22Rv1 (cell line): ENCODE measurements around the gene FTCD.

Experiments used
- H3K27ac ChIP-seq: fragments of 450-650 bp; 2 replicates; pipeline ENCODE4 v1.5.1; 2017
- ZFX ChIP-seq: fragments of 450-650 bp; IDR thresholded peaks from 2 replicates; pipeline ENCODE4 v1.6.1; 2017; ENCODE audit warnings: antibody characterized with exemption, borderline replicate concordance
- TF ChIP-seq, protein P1 (sequence below): fragments of 450-650 bp; IDR thresholded peaks from 2 replicates; pipeline ENCODE4 v1.5.1; 2017; ENCODE audit warnings: mild to moderate bottlenecking

Gene FTCD

DNA sequence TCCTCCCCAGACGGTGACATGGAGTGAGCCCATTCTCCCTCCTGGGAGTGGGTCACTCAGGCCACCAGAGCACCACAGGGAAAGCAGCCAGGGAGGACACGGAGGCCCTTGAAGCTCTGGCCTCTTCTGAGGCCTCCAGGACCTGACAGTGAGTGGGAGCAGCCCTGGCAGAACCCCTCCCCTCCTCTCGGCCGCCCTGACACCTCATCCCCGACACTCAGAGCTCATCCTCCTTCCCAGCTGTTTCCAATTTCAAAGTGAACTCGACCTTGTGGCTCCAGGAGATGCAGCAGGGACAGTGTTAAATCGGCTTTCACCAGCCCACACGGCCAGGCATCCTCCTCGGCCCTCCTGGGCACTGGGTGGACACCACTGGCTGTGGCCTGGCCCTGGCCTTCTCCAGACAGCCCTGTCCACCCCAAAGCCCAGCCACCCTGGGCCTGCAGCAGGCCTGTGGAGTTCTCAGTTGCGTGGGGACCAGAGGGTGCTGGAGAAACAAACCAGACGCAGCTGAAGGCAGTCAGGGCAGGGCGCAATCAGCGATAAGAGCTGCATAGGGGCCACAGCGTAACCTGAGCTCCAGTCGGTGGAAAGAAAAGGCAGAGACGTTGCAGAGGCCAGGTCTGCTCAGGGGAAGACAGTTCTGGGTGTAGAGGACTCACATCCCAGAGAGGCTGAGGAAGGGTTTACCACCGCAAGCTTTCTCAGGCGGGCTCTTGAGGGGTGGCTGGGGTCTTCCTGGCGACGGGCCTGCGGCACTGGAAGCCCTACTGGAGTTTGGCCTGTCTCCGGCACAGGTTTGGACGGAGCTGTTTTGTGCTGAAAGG is 27.1 kb downstream of the FTCD start:
- TF ChIP-seq, protein P1, sequence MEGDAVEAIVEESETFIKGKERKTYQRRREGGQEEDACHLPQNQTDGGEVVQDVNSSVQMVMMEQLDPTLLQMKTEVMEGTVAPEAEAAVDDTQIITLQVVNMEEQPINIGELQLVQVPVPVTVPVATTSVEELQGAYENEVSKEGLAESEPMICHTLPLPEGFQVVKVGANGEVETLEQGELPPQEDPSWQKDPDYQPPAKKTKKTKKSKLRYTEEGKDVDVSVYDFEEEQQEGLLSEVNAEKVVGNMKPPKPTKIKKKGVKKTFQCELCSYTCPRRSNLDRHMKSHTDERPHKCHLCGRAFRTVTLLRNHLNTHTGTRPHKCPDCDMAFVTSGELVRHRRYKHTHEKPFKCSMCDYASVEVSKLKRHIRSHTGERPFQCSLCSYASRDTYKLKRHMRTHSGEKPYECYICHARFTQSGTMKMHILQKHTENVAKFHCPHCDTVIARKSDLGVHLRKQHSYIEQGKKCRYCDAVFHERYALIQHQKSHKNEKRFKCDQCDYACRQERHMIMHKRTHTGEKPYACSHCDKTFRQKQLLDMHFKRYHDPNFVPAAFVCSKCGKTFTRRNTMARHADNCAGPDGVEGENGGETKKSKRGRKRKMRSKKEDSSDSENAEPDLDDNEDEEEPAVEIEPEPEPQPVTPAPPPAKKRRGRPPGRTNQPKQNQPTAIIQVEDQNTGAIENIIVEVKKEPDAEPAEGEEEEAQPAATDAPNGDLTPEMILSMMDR: no peak
- no peak for TF ChIP-seq ZFX
- H3K27ac ChIP-seq: no peak overlapping the region

DNA sequence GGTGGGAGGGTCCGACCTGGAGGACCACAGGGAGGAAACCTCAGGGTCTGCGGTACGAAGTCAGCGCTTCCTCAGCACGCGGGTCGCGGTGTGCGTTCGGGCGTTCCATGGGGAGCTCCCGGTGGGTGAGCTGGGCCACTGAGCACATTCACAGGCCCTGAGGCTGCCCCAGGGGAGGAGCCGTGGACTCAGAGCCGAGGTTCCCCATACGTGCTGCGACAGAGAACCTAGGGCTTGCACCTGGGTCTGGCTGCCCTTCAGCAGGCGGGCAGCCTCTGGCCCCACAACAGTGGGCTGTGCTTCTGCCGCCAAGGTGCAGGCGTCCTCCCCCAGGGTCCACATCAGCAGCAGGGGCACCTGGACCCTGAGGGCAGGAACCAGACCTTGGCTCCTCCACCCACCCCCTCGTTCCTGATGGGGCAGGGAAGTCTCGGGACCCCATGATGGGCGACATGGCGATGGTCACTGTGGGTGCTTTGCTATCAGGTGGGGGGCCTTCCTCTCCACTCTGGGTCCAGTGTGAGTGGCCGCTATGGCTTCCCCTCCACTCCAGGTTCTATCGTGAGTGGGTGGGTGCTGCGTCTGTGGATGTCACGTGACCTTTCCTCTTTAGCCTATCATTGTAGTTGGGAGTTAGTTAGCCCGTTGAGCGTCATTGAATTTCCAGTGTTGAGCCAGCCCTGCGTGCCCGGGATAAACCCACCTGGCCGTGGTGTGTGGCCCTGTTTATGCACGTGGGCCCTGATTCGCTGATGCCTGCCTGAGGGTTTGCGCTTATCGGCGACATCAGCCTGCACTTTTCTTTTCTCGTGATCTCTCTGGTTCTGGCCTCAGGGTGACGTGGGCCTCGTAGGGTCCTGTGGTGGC is 27.9 kb downstream of the FTCD start:
- H3K27ac ChIP-seq: no peak overlapping the region
- TF ChIP-seq, protein P1: no peak
- TF ChIP-seq ZFX: no peak

DNA sequence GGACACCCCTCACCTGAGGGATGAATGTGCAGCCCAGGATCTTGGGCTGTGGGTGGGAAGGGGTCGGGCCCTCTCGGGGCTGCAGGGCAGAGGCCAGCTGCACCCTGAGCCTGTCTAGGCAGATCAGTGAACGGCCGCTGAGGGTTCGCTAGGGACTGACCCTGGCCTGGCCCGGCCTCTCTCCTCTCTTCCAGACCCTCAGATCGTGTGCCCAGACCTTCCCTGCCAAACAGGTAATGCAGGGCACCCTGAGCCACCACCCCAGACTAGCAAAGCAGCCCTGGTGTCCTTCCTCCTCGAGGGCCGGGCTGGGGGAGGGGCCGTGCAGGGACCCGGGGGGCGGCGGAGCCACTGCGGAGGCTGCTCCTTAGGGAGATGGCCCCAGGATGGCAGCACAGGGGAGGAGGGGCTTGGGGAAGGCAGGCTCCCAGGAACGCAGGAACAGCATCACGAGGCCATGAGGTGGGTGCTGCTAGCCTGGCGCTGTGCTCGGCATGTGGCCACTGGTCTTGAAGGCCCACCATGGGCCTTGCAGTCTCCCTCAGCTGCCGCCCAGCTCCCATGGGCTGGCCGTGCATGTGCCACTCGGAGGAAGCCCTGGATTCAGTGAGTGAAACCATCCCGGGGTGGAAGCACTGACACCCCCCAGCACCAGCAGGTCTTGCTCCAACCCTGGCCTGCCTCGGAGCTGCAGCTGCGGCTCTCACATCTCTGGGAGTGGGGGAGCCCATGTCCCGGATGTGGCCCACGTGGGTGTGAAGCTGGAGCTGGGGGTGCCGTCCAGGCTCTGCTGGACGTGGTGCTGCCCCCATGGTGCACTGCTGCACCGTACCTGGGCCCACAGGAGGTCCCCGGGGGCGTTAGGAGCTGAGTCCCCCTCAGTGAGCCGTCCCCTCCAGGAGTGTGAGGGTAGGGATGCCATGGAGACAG is 28.8 kb downstream of the FTCD start:
- no peak for TF ChIP-seq ZFX
- TF ChIP-seq, protein P1: no peak
- no peak overlapping the region for H3K27ac ChIP-seq

DNA sequence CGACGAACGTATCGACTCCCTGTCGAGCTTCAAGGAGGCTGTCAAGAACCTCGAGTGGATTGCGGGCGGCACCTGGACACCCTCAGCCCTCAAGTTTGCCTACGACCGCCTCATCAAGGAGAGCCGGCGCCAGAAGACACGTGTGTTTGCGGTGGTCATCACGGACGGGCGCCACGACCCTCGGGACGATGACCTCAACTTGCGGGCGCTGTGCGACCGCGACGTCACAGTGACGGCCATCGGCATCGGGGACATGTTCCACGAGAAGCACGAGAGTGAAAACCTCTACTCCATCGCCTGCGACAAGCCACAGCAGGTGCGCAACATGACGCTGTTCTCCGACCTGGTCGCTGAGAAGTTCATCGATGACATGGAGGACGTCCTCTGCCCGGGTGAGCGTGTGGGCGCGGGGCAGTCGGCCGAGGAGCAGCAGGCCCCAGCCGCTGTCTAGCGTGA is 29.5 kb downstream of the FTCD start:
- H3K27ac ChIP-seq: no peak overlapping the region

DNA sequence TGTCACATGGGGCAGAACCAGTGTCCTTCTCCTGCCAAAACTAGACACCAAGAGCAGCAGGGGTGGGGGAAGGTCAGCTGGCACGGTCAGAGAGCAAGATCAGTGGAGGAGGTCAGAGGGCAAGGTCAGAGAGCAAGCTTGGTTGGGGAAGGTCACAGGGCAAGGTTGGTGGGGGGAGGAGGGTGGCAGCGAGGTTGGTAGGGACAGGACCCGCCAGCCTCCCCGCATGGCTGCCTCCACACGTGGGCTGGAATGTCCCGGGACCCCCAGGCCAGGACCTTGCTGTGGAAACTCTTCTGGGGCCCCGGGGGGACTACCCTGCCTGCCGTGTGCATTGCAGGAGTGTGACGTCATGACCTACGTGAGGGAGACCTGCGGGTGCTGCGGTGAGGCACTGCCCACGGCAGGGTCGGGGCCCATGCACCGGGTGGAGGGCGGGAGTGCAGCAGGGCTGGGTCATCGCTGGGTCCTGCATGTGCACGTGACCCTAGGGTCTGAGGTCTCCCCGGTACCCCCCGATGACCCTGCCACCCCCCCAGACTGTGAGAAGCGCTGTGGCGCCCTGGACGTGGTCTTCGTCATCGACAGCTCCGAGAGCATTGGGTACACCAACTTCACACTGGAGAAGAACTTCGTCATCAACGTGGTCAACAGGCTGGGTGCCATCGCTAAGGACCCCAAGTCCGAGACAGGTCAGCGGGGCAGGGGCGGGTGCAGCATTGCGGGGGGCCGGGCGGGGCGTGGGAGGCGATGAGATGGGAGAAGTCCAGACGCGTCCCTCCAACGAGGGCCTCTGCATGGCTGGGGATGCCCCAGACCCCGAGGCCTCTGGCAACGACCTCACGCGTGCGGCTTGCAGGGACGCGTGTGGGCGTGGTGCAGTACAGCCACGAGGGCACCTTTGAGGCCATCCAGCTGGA is 30.2 kb downstream of the FTCD start:
- TF ChIP-seq, protein P1: no peak
- TF ChIP-seq ZFX: no peak
- no peak overlapping the region for H3K27ac ChIP-seq

More for the DNA sequence above, 29.5 kb downstream of the FTCD start:
- TF ChIP-seq, protein P1: no peak
- TF ChIP-seq ZFX: no peak
